OCI-LY1 (cell line): ENCODE results near the gene CELF2.

Experiments
- H2AFZ ChIP-seq: fragments of 200-600 bp; sonication (generic), shearing (Covaris generic); 2 replicates; pipeline ENCODE4 v1.6.0; 2014; ENCODE audit warnings: antibody characterized with exemption, mild to moderate bottlenecking, low read length
- H3F3A ChIP-seq: fragments of 200-600 bp; sonication (generic), shearing (Covaris generic); 2 replicates; pipeline ENCODE4 v1.6.0; 2014; ENCODE audit warnings: mild to moderate bottlenecking, antibody characterized with exemption, low read length, moderate library complexity; ENCODE audit not compliant: insufficient read depth
- H3K27ac ChIP-seq: fragments of 200-600 bp; sonication (generic); 2 replicates; pipeline ENCODE4 v1.5.1; 2014; ENCODE audit warnings: low read length, mixed run types, mild to moderate bottlenecking, low read depth; ENCODE audit not compliant: poor library complexity, severe bottlenecking
- H3K27me3 ChIP-seq: fragments of 200-600 bp; sonication (generic); 2 replicates; pipeline ENCODE4 v1.6.0; 2014; ENCODE audit warnings: antibody characterized with exemption, mild to moderate bottlenecking, low read length, moderate library complexity; ENCODE audit not compliant: insufficient read depth
- H3K36me3 ChIP-seq: fragments of 200-600 bp; sonication (generic); 2 replicates; pipeline ENCODE4 v1.6.1; 2014; ENCODE audit warnings: mild to moderate bottlenecking, antibody characterized with exemption, low read length, moderate library complexity, mixed read lengths; ENCODE audit not compliant: insufficient read depth
- H3K4me1 ChIP-seq: fragments of 200-600 bp; sonication (generic); 2 replicates; pipeline ENCODE4 v1.5.1; 2014; ENCODE audit warnings: mild to moderate bottlenecking, low read length, moderate library complexity; ENCODE audit not compliant: insufficient read depth, severe bottlenecking
- H3K4me2 ChIP-seq: fragments of 200-600 bp; sonication (generic), shearing (Covaris generic); 2 replicates; pipeline ENCODE4 v1.6.1; 2014; ENCODE audit warnings: low read length
- H3K4me3 ChIP-seq: fragments of 200-600 bp; sonication (generic); 2 replicates; pipeline ENCODE4 v1.5.1; 2014; ENCODE audit warnings: low read length, low read depth, mild to moderate bottlenecking, mixed read lengths; ENCODE audit not compliant: poor library complexity, severe bottlenecking
- H3K79me2 ChIP-seq: fragments of 200-600 bp; shearing (Covaris generic); 2 replicates; pipeline ENCODE4 v1.6.1; 2016; ENCODE audit warnings: mixed run types, low read length, mixed read lengths; ENCODE audit not compliant: insufficient read depth
- H3K9ac ChIP-seq: fragments of 200-600 bp; sonication (generic), shearing (Covaris generic); 2 replicates; pipeline ENCODE4 v1.6.1; 2014; ENCODE audit warnings: mild to moderate bottlenecking, low read length, mixed read lengths
- H3K9me2 ChIP-seq: fragments of 200-600 bp; sonication (generic), shearing (Covaris generic); 2 replicates; pipeline ENCODE4 v1.6.1; 2014; ENCODE audit warnings: low read depth, mild to moderate bottlenecking, low read length, mixed read lengths
- H3K9me3 ChIP-seq: fragments of 200-600 bp; shearing (Covaris generic); 2 replicates; pipeline ENCODE4 v1.6.1; 2014; ENCODE audit warnings: low read length, mixed read lengths
- H4K20me1 ChIP-seq: fragments of 200-600 bp; sonication (generic), shearing (Covaris generic); 2 replicates; pipeline ENCODE4 v1.6.0; 2016; ENCODE audit warnings: mild to moderate bottlenecking, low read length; ENCODE audit not compliant: insufficient read depth
- EZH2 ChIP-seq: fragments of 200-600 bp; sonication (generic), shearing (Covaris generic); IDR thresholded peaks from 2 replicates; pipeline ENCODE4 v1.8.0; 2017; ENCODE audit warnings: borderline replicate concordance, mixed run types, mild to moderate bottlenecking, antibody characterized with exemption, low read length, moderate library complexity, mixed read lengths
- TF ChIP-seq, protein P1 (sequence below): fragments of 200-600 bp; sonication (generic), shearing (Covaris generic); IDR thresholded peaks from 2 replicates; pipeline ENCODE4 v1.5.1; 2017; ENCODE audit warnings: mild to moderate bottlenecking, antibody characterized with exemption, low read length, moderate library complexity, mixed read lengths

The CELF2 gene

GRCh38 chr10:11320809-11321520 is 303.3 kb downstream of the CELF2 start:
- Histone ChIP-seq H3K79me2 (no peaks in the 10 kb centered on the region), H4K20me1 (no peaks in the 10 kb centered on the region)

GRCh38 chr10:11322698-11323097 is 305.0 kb downstream of the CELF2 start:
- H3K4me1 ChIP-seq = no peaks in the 10 kb centered on the region
- no peaks in the 10 kb centered on the region for H3K27me3 ChIP-seq
- no peak overlapping the region for H3K4me3 ChIP-seq
- H3K79me2 ChIP-seq = no peaks in the 10 kb centered on the region
- H3K9ac ChIP-seq = no peak overlapping the region
- no peaks in the 10 kb centered on the region for H3K36me3 ChIP-seq
- H2AFZ ChIP-seq = no peak overlapping the region
- TF ChIP-seq, protein P1, sequence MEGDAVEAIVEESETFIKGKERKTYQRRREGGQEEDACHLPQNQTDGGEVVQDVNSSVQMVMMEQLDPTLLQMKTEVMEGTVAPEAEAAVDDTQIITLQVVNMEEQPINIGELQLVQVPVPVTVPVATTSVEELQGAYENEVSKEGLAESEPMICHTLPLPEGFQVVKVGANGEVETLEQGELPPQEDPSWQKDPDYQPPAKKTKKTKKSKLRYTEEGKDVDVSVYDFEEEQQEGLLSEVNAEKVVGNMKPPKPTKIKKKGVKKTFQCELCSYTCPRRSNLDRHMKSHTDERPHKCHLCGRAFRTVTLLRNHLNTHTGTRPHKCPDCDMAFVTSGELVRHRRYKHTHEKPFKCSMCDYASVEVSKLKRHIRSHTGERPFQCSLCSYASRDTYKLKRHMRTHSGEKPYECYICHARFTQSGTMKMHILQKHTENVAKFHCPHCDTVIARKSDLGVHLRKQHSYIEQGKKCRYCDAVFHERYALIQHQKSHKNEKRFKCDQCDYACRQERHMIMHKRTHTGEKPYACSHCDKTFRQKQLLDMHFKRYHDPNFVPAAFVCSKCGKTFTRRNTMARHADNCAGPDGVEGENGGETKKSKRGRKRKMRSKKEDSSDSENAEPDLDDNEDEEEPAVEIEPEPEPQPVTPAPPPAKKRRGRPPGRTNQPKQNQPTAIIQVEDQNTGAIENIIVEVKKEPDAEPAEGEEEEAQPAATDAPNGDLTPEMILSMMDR = no peak
- no peak for TF ChIP-seq EZH2
- H3K4me2 ChIP-seq = no peak overlapping the region
- no peak overlapping the region for H3K27ac ChIP-seq
- no peaks in the 10 kb centered on the region for H3K9me2 ChIP-seq
- H3F3A ChIP-seq = no peaks in the 10 kb centered on the region
- no peaks in the 10 kb centered on the region for H3K9me3 ChIP-seq
- H4K20me1 ChIP-seq = no peaks in the 10 kb centered on the region

More at GRCh38 chr10:11320809-11321520, 303.3 kb downstream of the CELF2 start:
- H3K9me2 ChIP-seq = no peaks in the 10 kb centered on the region
- no peak overlapping the region for H3K9ac ChIP-seq
- no peaks in the 10 kb centered on the region for H3K4me1 ChIP-seq
- H2AFZ ChIP-seq = no peak overlapping the region
- no peaks in the 10 kb centered on the region for H3K36me3 ChIP-seq
- H3K9me3 ChIP-seq = no peaks in the 10 kb centered on the region
- TF ChIP-seq EZH2 = no peak
- TF ChIP-seq, protein P1 = no peak
- H3K27me3 ChIP-seq = no peaks in the 10 kb centered on the region
- H3F3A ChIP-seq = no peaks in the 10 kb centered on the region
- H3K4me3 ChIP-seq = no peak overlapping the region
- H3K4me2 ChIP-seq = no peak overlapping the region
- H3K27ac ChIP-seq = no peak overlapping the region

- no peak for TF ChIP-seq EZH2
- TF ChIP-seq, protein P1 = no peak
- no peaks in the 10 kb centered on the region for H3K9me2 ChIP-seq
- H3K4me2 ChIP-seq = no peak overlapping the region
- H3K27me3 ChIP-seq = no peaks in the 10 kb centered on the region
- no peak overlapping the region for H3K27ac ChIP-seq
- no peak overlapping the region for H2AFZ ChIP-seq
- H3K9me3 ChIP-seq = no peaks in the 10 kb centered on the region
- H3K79me2 ChIP-seq = no peaks in the 10 kb centered on the region
- no peak overlapping the region for H3K9ac ChIP-seq
- H3K4me3 ChIP-seq = no peak overlapping the region
- H3K36me3 ChIP-seq = no peaks in the 10 kb centered on the region
- no peaks in the 10 kb centered on the region for H4K20me1 ChIP-seq
- no peaks in the 10 kb centered on the region for H3K4me1 ChIP-seq
- H3F3A ChIP-seq = no peaks in the 10 kb centered on the region
Measured at GRCh38 chr10:11324761-11325321, 307.2 kb downstream of the CELF2 start.
